Psoas muscle (tissue), 8 donors: ENCODE measurements around the gene POT1. TPM values are rescaled to one million over a fixed set of nuclear protein-coding genes. Genes with fewer than 3 reads are reported as not detected.

Experiments
- ATAC-seq, 4 donors: fragments of 200-7000 bp; cut with Tn5 transposase; one replicate each; pipeline ENCODE4 v1.9.1; 2020; ENCODE audit warnings: moderate library complexity in 3 of 4, mild to moderate bottlenecking in 2 of 4
- DNase-seq, 2 donors: peaks; one replicate each; pipeline ENCODE4 v3.0.0-alpha.2; 2020
- H3K27ac ChIP-seq: fragments of 200-600 bp; one replicate; pipeline ENCODE4 v1.8.0; 2022
- H3K27me3 ChIP-seq, 3 donors: fragments of 200-600 bp in 1 of 3; one replicate each; pipeline versions ENCODE4 v1.6.1 to v1.8.0; 2013 to 2022; ENCODE audit warnings: low read length in 2 of 3, mild to moderate bottlenecking in 2 of 3, moderate library complexity in 1 of 3; ENCODE audit not compliant: insufficient read depth in 3 of 3
- H3K36me3 ChIP-seq, 2 donors: fragments of 200-600 bp in 1 of 2; one replicate each; pipeline versions ENCODE4 v1.6.1 to v1.8.0; 2013 to 2022; ENCODE audit warnings: low read depth in 1 of 2, mild to moderate bottlenecking in 1 of 2, moderate library complexity in 1 of 2; ENCODE audit not compliant: insufficient read depth in 1 of 2
- H3K4me1 ChIP-seq: fragments of 200-600 bp; one replicate; pipeline ENCODE4 v1.8.0; 2022
- H3K4me3 ChIP-seq: fragments of 200-600 bp; one replicate; pipeline ENCODE4 v1.8.0; 2022; ENCODE audit warnings: mild to moderate bottlenecking
- H3K9me3 ChIP-seq: fragments of 200-600 bp; one replicate; pipeline ENCODE4 v1.8.0; 2022
- WGBS, 3 donors: extraction: QIAGEN DNeasy Blood & Tissue Kit; methylation state at CpG; one replicate each; pipeline versions ENCODE4 v1.1.6 to v1.1.7; 2013; 5-methylcytosine and 5-hydroxymethylcytosine counted together
- intact Hi-C, 2 donors: fragments of 100-400 bp; cut with DNase I; formaldehyde crosslinking; loops; one replicate each; pipeline versions ENCODE4 v1.11.0 to v1.14.2; 2022
- polyA plus RNA-seq, 3 donors: library from polyadenylated mRNA; stranded (reverse); fragments of 200-250 nt; gene quantifications; one replicate each; pipeline ENCODE4 v1.2.3, GENCODE V29; 2013
- total RNA-seq, 4 donors: library from RNA; stranded (reverse); fragmentation: NEBNext Ultra II Directional in 2 of 4; extraction: Animal tissue kit (Norgen Biotek cat#: 25700) in 2 of 4; gene quantifications; one replicate each; pipeline versions ENCODE4 v1.2.1 to v1.2.4, GENCODE V29; 2021 to 2023
- TF ChIP-seq, protein P1 (sequence below): fragments of 200-600 bp; IDR thresholded peaks from one replicate; pipeline ENCODE4 v1.8.0; 2022; ENCODE audit warnings: antibody characterized with exemption
- donor health status: healthy with polysubstance abuse.
- donor health status: DM: no; HTN: no; CAD: no; lungs with moderate emphysema.
- donor health status: Bipolar disorder and iron deficiency.
- donor health status: healthy.
- donor health status: DM: yes; HTN: yes; CAD: no.
- donor health status: DM: no; HTN: no; CAD: no.
- donor health status: DM: no; HTN: no; CAD: no.
- donor health status: DM: yes; HTN: yes; CAD: no.

Gene POT1
- total and polyA plus RNA-seq, 7 donors, result 4.1 to 9.1 (median 6.5) TPM

DNA sequence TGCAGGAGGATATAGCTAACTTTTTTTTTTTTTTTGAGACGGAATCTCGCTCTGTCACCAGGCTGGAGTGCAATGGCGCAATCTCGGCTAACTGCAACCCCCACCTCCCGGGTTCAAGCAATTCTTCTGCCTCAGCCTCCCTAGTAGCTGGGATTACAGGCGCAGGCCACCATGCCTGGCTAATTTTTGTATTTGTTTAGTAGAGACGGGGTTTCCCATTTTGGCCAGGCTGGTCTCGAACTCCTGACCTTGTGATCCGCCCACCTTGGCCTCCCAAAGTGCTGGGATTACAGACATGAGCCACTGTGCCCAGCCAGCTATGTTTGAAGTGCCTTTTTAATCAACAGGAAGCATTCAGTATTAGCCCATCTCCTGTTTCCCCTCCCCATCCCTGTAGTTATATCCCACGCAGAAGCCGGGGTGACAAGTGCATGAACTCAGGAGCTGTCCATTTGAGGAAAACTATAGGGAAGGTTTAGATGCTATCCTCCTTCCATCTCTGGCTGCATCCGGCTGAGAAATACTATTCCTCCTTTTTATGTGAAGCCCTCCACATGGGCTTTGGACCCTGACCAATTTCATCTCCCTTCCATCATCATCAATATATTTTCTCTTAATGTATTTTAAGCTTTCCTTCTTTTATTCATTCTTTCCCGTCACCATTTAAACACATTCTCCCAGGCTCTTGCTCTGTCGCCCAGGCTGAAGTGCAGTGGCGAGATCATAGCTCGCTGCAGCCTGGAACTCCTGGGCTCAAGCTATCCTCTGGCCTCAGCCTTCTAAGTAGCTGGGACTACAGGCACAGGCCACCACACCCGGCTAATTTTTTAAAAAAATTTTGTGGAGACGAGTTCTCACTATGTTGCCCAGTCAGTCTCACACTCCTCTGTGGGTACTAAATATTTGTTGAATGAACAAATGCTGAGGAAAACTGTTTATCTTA lies 1.3 kb upstream of the POT1 start:
- no peak overlapping the region for H3K4me3 ChIP-seq
- DNase-seq, result peak in 1 of 2 donors; percentile 39
- ATAC-seq, result no peak
- H3K36me3 ChIP-seq, result peaks cover 0 to 12% of the 10 kb centered on the region in 2 donors
- no peaks in the 10 kb centered on the region for H3K27me3 ChIP-seq
- peaks cover 11% of the 10 kb centered on the region for H3K4me1 ChIP-seq
- TF ChIP-seq, protein P1, sequence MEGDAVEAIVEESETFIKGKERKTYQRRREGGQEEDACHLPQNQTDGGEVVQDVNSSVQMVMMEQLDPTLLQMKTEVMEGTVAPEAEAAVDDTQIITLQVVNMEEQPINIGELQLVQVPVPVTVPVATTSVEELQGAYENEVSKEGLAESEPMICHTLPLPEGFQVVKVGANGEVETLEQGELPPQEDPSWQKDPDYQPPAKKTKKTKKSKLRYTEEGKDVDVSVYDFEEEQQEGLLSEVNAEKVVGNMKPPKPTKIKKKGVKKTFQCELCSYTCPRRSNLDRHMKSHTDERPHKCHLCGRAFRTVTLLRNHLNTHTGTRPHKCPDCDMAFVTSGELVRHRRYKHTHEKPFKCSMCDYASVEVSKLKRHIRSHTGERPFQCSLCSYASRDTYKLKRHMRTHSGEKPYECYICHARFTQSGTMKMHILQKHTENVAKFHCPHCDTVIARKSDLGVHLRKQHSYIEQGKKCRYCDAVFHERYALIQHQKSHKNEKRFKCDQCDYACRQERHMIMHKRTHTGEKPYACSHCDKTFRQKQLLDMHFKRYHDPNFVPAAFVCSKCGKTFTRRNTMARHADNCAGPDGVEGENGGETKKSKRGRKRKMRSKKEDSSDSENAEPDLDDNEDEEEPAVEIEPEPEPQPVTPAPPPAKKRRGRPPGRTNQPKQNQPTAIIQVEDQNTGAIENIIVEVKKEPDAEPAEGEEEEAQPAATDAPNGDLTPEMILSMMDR, result no peak
- intact Hi-C loops, result no loop called here
- H3K9me3 ChIP-seq, result no peaks in the 10 kb centered on the region
- 76 to 79% (median 78%) methylated on average over 18 of the region's 18 CpGs for WGBS, 3 donors
- no peak overlapping the region for H3K27ac ChIP-seq

DNA sequence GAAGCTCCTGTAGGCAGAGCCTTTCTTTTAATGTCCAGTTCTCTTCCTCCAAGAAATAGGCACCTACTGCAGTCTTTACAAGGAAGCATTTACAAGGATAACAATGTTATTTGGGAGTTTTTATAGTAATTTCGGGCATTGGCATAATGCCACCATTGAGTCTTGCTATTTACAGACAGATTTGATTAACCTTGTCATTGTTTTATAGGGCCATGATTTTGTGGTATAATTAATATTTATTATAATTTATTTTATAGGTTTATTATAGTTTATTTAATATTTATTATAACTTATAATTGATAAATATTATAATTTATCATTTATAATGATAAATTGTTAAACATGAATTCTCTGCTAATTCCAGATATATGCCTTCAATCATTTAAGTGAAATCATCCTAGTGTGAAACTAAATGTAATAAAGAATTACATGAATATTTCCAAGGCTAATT lies 573 bp upstream of the POT1 start:
- TF ChIP-seq, protein P1, result no peak
- no peaks in the 10 kb centered on the region for H3K9me3 ChIP-seq
- peaks cover 11% of the 10 kb centered on the region for H3K4me1 ChIP-seq
- H3K4me3 ChIP-seq, result peak overlapping the region; percentile 85
- intact Hi-C loops, result no loop called here
- DNase-seq (no peak), ATAC-seq (no peak)
- peak overlapping the region; percentile 84 for H3K27ac ChIP-seq
- peaks cover 0 to 12% of the 10 kb centered on the region in 2 donors for H3K36me3 ChIP-seq
- no peaks in the 10 kb centered on the region for H3K27me3 ChIP-seq
- 0 to 4% (median 3%) methylated on average over 1 of the region's 1 CpG for WGBS, 3 donors

DNA sequence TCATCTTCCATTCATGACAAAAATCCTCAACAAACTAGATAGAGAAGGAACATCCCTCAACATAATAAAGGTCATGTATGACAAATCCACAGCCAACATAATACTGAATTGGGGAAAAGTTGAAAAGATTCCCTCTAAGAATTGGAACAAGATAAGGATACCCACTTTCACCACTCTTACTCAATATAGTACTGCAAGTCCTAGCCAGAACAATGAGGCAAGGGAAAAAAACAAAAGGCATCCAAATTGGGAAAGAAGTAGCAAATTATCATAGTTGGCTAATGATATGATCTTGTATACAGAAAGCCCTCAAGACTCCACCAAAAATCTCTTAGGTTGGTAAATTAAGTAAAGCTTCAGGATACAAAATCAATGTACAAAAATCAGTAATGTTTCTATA lies 4.7 kb downstream of the POT1 start:
- no peak overlapping the region for H3K4me3 ChIP-seq
- intact Hi-C loops, result no loop called here
- DNase-seq, result no peak
- no peak overlapping the region for H3K27ac ChIP-seq
- peaks cover 11% of the 10 kb centered on the region for H3K4me1 ChIP-seq
- no peaks in the 10 kb centered on the region for H3K27me3 ChIP-seq
- no peaks in the 10 kb centered on the region for H3K9me3 ChIP-seq
- TF ChIP-seq, protein P1, result no peak
- peaks cover 0 to 12% of the 10 kb centered on the region in 2 donors for H3K36me3 ChIP-seq
- no peak for ATAC-seq

DNA sequence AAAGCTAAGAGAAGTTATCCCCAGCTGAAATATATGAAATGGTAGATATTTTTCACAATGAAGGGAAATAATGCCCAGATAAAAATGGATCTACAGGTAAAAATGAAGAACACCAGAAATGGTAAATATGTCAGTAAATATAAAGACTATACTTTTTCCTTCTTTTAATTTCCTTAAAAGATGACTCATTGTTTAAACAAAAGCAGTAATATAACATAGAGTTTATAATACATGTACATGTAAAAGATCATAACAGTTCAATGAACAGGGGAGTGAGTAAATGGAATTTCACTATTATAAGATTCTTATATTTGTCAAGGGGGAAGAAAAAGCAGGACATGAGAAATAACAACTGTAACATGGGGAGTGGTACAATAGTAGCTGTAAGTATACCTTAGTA lies 7.4 kb downstream of the POT1 start:
- DNase-seq (no peak), ATAC-seq (no peak)
- H3K9me3 ChIP-seq, result no peaks in the 10 kb centered on the region
- H3K36me3 ChIP-seq, result peaks cover 0 to 8% of the 10 kb centered on the region in 2 donors
- no peak overlapping the region for H3K27ac ChIP-seq
- H3K4me1 ChIP-seq, result no peaks in the 10 kb centered on the region
- intact Hi-C loops, result no loop called here
- no peaks in the 10 kb centered on the region for H3K27me3 ChIP-seq
- H3K4me3 ChIP-seq, result no peak overlapping the region
- TF ChIP-seq, protein P1, result no peak
